ENCODE results near the gene SCRN2. TPM values are rescaled to one million over a fixed set of nuclear protein-coding genes. Genes with fewer than 3 reads are reported as not detected.

SCRN2 gene
- total RNA-seq, 1 donor from 2014 or later: 50.7 TPM

DNA sequence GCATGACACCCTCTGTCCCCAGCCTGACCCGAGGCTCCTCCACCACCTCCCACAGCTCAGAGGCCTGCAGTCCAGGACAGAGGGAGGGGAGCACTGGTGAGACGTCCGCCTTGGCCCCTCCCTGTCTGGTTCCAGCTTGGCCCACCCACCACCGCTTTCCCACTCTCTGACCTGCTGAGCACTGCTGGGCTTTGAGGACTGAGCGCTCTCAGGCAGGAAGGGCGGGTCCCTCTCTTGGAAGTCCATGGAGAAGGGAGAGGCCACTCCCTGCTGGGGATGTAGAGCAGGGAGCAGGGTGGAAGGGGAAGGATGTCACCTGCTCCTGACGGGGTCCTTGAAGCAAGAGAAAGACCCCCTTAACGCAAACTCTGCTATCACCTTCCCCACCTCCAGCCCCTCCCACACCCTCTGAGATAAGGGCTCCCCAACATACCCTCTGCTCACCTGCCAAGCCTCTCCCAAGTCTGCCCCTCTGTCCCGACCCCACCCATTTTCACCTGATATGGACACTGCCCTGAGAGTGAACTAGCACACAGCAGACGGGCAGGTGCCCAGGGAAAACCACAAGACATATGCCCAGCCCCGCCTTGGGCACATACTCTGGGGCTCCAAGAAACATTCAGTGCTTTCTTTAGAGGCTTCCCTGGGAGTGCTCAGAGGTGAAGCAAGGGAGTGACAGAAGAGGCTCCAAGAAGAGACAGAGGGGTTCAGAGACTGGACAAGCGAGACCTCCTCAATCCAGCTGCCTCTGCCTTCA lies 20.9 kb downstream of the SCRN2 start:
- Mint-ChIP-seq H3K4me3 (peak overlapping the region; percentile 97), H3K27me3 (ENCODE audit: low read depth) (no peaks in the 10 kb centered on the region), H3K4me1 (peaks cover 15% of the 10 kb centered on the region), H3K27ac (peak overlapping the region; percentile 89), H3K36me3 (peaks cover 16% of the 10 kb centered on the region), H3K9me3 (no peaks in the 10 kb centered on the region)
- DNase-seq (ENCODE audit: low spot score in 2 of 2, unreplicated experiment in 2 of 2): no peak
- TF ChIP-seq, protein P1, sequence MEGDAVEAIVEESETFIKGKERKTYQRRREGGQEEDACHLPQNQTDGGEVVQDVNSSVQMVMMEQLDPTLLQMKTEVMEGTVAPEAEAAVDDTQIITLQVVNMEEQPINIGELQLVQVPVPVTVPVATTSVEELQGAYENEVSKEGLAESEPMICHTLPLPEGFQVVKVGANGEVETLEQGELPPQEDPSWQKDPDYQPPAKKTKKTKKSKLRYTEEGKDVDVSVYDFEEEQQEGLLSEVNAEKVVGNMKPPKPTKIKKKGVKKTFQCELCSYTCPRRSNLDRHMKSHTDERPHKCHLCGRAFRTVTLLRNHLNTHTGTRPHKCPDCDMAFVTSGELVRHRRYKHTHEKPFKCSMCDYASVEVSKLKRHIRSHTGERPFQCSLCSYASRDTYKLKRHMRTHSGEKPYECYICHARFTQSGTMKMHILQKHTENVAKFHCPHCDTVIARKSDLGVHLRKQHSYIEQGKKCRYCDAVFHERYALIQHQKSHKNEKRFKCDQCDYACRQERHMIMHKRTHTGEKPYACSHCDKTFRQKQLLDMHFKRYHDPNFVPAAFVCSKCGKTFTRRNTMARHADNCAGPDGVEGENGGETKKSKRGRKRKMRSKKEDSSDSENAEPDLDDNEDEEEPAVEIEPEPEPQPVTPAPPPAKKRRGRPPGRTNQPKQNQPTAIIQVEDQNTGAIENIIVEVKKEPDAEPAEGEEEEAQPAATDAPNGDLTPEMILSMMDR (IDR thresholded peaks at IDR 0.05; ENCODE audit: unreplicated experiment): no peak

DNA sequence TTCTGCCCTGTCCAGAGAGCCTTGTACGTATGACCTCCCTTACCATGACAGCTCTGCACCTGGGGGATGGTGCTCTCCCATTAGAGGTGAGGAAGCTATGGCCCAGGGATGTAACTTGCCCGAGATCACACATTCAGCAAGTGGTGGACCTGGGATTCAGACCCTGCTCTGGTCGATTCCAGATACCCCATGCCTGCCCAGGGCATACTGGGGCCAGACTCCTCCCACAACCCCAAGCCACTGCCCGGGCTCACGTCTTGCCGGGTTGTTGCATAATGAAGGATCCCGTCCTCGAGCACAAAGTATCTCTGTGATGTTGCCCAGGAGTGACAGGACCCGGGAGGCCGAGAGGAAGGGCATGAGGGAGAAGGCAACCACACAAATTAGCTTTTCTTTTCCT lies 21.6 kb downstream of the SCRN2 start:
- Mint-ChIP-seq H3K4me3 (no peak overlapping the region), H3K4me1 (peaks cover 15% of the 10 kb centered on the region), H3K36me3 (peaks cover 20% of the 10 kb centered on the region), H3K27me3 (ENCODE audit: low read depth) (no peaks in the 10 kb centered on the region), H3K27ac (no peak overlapping the region), H3K9me3 (no peaks in the 10 kb centered on the region)
- TF ChIP-seq, protein P1 (IDR thresholded peaks at IDR 0.05; ENCODE audit: unreplicated experiment): no peak
- DNase-seq (ENCODE audit: low spot score in 2 of 2, unreplicated experiment in 2 of 2): no peak

DNA sequence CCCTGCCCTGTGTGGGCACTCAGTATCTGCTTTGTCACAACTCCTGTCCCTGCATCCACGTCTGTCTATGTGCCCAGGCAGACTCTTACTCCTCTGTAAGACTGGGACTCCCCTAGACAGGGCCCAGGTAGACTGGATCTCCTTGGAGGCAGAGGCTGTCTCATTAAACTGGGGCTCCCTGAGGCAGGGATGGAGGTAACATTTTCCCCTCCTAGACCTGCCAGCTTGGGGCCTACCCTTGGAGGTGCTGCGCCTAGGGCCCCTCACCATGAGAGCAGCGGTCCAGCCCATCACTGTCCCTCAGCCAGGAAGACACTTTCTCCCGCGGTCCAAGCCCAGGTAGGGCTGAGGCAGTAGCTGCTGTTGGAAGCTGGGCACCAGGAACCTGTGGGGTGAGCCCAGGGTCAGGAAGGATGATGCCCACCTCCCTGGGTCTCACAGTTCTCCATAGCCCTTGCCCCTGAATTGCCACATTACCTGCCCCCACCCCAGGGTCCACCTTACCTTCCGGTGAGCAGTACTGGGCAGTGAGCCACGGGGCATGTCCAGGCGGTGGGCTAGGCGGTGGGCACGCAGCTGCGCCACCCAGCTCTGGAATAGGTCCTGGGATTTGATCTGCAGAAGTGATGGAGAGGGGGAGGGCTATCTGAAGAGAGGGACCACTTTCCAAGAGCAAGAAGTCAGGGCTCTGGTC lies 22.9 kb downstream of the SCRN2 start:
- DNase-seq (ENCODE audit: low spot score in 2 of 2, unreplicated experiment in 2 of 2): no peak
- H3K4me1 Mint-ChIP-seq: peaks cover 15% of the 10 kb centered on the region
- TF ChIP-seq, protein P1 (IDR thresholded peaks at IDR 0.05; ENCODE audit: unreplicated experiment): no peak
- H3K4me3 Mint-ChIP-seq: no peak overlapping the region
- no peak overlapping the region for H3K27ac Mint-ChIP-seq
- peaks cover 20% of the 10 kb centered on the region for H3K36me3 Mint-ChIP-seq
- no peaks in the 10 kb centered on the region for H3K9me3 Mint-ChIP-seq
- H3K27me3 Mint-ChIP-seq (ENCODE audit: low read depth): no peaks in the 10 kb centered on the region

DNA sequence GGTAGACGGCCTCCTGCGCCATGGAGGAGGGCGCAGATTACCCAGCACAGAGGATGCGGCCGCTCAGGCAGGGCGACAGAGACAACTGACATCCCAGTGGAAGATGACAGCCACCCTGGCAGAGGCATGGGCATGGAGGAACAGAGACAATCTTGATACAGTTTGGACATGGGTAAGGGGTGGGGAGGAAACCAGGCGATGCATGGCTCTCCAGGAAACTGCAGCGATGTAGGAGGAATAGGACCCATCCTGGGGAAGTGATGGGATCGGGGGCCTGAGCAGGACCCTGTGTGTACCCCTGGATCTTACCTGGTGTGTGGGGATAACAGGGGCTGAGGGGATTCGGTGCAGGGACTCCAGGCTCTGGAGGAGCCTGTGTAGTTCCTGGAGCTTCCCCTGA lies 24.1 kb downstream of the SCRN2 start:
- Mint-ChIP-seq H3K27ac (no peak overlapping the region), H3K27me3 (ENCODE audit: low read depth) (no peaks in the 10 kb centered on the region), H3K4me1 (peaks cover 14% of the 10 kb centered on the region), H3K4me3 (no peak overlapping the region), H3K36me3 (peaks cover 26% of the 10 kb centered on the region), H3K9me3 (no peaks in the 10 kb centered on the region)
- TF ChIP-seq, protein P1 (IDR thresholded peaks at IDR 0.05; ENCODE audit: unreplicated experiment): no peak
- no peak for DNase-seq (ENCODE audit: low spot score in 2 of 2, unreplicated experiment in 2 of 2)

DNA sequence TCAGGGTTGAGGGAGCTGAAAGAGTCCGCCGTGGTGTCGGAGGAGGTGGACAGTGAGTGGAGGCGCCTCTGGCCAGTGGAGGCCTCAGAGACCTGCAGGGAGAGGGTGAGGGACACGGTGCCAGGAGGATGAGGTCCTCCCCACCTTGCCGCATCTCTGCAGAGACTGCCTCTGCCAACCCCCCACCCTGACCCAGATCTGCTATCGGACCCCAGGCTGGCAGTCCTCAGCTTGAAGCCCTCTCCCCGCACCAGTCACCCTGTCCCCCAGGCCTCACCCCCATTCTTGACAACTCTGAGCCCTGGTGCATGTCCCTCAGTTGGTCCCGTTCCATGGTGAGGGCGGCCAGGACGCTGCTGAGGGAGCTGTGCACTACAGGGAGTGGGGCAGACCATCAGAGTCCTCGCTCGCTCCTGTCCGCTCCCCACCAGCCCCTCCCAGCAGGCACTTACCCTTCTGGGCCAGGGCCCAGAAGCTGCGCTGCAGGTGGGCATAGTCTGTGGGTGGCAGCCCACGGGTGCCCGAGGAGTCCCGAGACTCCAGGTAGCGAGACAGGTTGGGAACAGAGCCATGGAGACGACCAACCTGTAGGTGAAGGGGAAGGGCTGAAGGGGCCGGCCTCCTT lies 24.9 kb downstream of the SCRN2 start:
- Mint-ChIP-seq H3K27ac (no peak overlapping the region), H3K36me3 (peaks cover 26% of the 10 kb centered on the region), H3K9me3 (no peaks in the 10 kb centered on the region), H3K4me3 (no peak overlapping the region), H3K27me3 (ENCODE audit: low read depth) (no peaks in the 10 kb centered on the region), H3K4me1 (peaks cover 11% of the 10 kb centered on the region)
- no peak for DNase-seq (ENCODE audit: low spot score in 2 of 2, unreplicated experiment in 2 of 2)
- TF ChIP-seq, protein P1 (IDR thresholded peaks at IDR 0.05; ENCODE audit: unreplicated experiment): no peak
